GM23338 (cell line): ENCODE data around the gene GATAD2A.

Experiments
- CTCF ChIP-seq, 2 experiments: fragments of 200-600 bp in 1 of 2; sonication (generic) in 1 of 2; conservative IDR thresholded peaks; 2 replicates each; pipeline versions ENCODE4 v1.5.1 to v1.6.1; 2016 to 2017; ENCODE audit warnings: antibody characterized with exemption in 2 of 2, low read depth in 2 of 2, mild to moderate bottlenecking in 2 of 2, moderate library complexity in 1 of 2
- EZH2 ChIP-seq: fragments of 200-600 bp; sonication (generic); IDR thresholded peaks from one replicate; pipeline ENCODE4 v1.8.0; 2017; ENCODE audit warnings: antibody characterized with exemption, mild to moderate bottlenecking, low read depth; ENCODE audit not compliant: unreplicated experiment
- STAT1 ChIP-seq: IDR thresholded peaks from one replicate; pipeline ENCODE4 v1.6.1; 2016; ENCODE audit warnings: antibody characterized with exemption; ENCODE audit not compliant: unreplicated experiment

GRCh38 chr19:19406878-19407632, 1.6 kb downstream of the GATAD2A start:
- TF ChIP-seq CTCF (conservative IDR thresholded peaks at IDR 0.05; ENCODE audit: low read depth in 2 of 2): peak in 1 of 2 experiments; percentile 32; a peak in 1 of 4 replicates
- no peak for TF ChIP-seq EZH2
- no peak for TF ChIP-seq STAT1
